GM19397 (cell line): ENCODE measurements around the gene TUSC2.

Experiments used
- ATAC-seq: cut with Tn5 transposase; IDR thresholded peaks from one replicate; pipeline ENCODE4 v1.9.1; 2021; ENCODE audit warnings: mild to moderate bottlenecking, moderate library complexity; ENCODE audit not compliant: unreplicated experiment

TUSC2 gene

DNA sequence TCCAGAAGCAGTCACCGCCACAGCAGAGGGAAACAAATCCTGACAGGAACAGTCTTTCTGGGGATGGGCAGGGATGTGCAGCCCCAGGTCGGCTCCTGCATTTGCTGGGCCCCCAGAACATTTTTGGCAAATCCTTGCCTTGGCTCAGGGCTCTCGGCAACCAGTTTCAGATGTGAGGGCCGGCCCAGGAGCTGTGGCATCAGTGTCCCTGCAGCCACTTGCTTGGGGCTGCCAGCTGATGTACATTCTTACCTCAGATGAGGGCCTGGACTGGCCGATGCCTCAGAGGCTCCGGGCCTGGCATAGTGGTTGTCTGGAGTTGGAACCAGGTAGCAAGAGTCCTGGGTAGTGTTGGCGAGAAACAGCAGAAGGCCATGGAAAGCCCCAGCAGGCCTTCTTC, 26.8 kb upstream of the TUSC2 start:
- ATAC-seq = no peak

DNA sequence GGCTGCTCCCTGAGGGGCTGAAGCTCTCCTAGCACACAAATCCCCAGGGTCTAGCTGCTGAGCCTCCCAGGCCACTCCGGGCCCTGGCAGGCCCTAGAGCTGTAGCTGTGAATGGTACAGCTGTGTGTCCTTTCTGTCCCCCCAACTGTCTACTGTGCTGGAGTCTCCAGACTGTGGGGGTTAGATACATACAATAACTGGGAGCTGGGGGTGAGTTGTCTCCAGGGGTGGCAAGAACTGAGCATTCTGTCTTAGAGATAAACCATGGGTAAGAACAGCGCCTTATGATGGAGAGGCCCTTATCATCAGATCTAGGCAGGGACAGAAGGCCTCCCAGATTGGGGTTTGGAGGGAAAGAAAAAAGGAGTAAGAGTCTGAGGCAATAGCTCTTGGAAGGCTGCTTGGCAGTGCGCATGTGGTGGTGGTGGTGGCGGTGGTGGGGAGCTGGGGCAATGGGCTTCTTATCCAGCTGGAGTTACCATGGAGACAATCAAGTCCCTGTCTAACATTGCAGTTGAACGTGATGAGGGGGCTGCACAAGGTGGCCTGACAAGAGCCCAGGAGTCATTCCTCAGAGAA, 26.3 kb upstream of the TUSC2 start:
- ATAC-seq = no peak

- ATAC-seq = no peak
These were observed 25.4 kb upstream of the TUSC2 start for GRCh38 chr3:50353245-50354004.

DNA sequence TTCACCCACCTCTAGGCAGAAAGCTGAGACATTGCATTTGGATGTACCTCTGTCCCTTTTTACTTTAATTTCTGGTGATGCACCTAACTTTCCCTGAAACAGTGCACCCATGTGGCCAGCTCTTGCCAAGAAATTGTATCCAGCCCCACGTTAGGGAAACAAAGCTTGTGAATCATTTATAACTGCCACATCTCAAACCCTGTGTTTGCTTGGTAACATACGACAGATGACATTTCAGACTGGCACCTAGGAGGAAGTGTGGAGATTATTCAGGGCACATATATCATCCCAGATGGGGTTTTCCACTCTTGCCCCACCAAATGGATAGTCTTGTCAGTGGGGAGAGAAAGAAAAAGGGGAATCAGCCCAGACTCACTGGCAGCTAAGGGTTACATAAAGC, 24.8 kb upstream of the TUSC2 start:
- no peak for ATAC-seq

GRCh38 chr3:50351323-50351697, 23.3 kb upstream of the TUSC2 start:
- ATAC-seq = no peak

DNA sequence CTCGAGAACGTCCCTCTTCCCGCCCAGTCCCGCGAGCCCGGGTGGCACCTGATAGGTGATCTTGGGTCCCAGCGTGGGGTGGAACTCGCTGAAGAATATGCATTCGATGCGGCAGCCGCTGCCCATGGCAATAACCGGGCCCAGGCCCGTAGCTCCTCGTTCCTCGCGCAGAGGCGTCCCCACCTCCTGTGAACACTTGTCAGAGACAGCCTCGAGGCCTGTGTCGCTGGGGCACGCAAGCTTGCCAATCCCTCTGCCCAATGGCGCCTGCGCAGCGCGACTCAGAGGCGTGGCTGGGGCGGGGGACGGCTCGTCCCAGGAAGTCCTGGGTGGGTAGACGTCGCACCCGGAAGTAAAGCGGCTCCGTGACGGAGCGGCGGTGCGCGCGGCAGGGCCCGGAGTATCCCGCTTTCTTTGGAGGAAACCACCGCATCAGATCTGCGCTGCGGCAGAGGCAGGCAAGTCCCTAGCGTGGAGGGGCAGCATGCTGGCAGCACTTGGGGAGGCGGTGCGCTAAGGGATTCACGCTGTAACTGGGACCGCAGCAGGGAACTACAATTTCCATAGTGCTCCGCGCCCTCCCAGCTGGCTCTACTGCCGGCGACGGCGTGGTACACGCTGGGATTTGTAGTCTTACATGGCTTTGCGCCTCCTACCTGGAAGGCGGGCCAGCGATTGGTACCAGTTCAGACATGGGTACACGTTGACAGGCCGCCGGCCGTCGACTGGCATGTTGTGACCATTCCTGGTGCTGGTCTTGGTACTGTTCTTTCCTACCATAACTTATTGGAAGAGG, 22.7 kb upstream of the TUSC2 start, which contains the start of the genes CYB561D2 and NPRL2:
Gene CYB561D2, plus strand, starts transcription at position 336 of the 796 bp plus-strand sequence. CDS start 572 bp downstream, outside the sequence.
Gene NPRL2, minus strand, starts transcription at position 249 of the 796 bp plus-strand sequence. Its CDS starts 123 bp downstream, at position 126.
- ATAC-seq = peak; percentile 84

GRCh38 chr3:50350213-50350526, 22.1 kb upstream of the TUSC2 start:
- ATAC-seq = no peak

GRCh38 chr3:50347187-50347813, 19.3 kb upstream of the TUSC2 start:
- no peak for ATAC-seq

- no peak for ATAC-seq
These were observed 17.7 kb upstream of the TUSC2 start, which contains the start of gene ZMYND10 for GRCh38 chr3:50345586-50346234. Gene ZMYND10, minus strand, starts transcription at chr3:50345732. Its CDS starts 153 bp downstream, at chr3:50345579.

GRCh38 chr3:50345008-50345407, 17.0 kb upstream of the TUSC2 start:
- no peak for ATAC-seq

- ATAC-seq = no peak
These were observed 15.0 kb upstream of the TUSC2 start for GRCh38 chr3:50342813-50343633.

- no peak for ATAC-seq
These were observed 14.1 kb upstream of the TUSC2 start for GRCh38 chr3:50341996-50342650.

GRCh38 chr3:50341537-50341936, 13.5 kb upstream of the TUSC2 start:
- ATAC-seq = no peak

- ATAC-seq = no peak
These were observed 12.7 kb upstream of the TUSC2 start, which contains the start of gene RASSF1 for GRCh38 chr3:50340448-50341329. Gene RASSF1, minus strand, starts transcription at chr3:50340836. Its CDS starts 31 bp downstream, at chr3:50340805.

DNA sequence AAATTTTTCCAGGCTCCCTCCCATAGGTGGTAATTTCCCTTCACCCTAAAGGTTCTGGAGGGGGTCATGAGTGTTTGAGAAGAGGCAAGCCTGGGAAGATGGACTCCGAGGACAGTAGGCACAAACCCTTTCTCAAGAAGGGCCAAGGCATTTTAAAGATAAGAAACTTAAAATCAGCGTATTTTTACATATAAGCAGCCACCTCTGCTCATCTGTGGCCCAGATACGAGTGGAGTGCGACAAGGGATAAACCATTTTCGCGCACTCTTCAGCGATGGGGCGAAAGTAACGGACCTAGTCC, 12.1 kb upstream of the TUSC2 start:
- ATAC-seq = no peak

DNA sequence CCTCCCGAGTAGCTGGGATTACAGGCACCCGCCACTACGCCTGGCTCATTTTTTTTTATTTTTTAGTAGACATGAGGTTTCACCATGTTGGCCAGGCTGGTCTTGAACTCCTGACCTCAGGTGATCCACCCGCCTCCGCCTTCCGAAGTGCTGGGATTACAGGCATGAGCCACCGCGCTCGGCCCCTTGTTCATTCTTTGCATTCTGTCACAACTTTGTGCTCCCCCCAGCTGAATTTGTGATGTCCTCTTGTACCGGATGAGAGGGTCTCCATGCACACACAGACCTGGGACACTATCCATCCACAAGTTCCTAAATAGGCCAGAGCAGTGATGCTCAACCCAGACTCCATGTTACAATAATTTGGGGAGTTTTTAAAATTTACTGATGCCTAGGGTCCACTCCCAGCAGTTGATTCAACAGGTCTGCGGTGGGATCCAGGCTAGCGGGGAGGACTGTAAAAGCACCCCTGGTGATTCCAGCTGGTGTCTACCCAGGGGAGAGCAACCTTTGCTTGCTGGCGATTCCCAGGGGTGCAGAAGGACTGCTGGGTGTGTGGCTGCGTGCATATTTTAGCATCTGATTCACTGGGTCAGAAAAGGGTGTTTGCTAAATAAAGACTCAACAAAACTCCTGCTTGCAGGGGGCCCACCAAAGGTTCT, 11.6 kb upstream of the TUSC2 start:
- ATAC-seq = no peak

DNA sequence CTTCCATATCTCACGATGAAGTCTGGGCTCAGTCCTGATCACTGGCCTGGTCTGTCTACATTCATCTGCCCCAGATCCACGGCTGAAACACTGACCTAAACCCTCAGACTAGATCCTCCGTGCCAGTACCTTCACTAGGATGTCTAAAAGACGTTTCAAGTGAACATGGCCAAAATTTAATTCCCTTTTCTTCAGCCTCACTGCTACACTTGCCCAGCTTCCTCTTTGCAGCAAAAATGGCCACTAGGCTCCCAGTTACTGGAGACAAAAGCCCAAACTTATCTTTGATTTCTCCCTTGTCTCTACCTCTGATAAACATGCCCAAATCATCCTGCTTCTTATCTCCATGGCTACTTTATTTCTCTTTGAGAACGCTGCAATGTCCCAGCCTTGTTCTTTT, 10.9 kb upstream of the TUSC2 start:
- ATAC-seq = no peak
